K562 (cell line): Measurements from ENCODE around the gene ALOXE3. TPM values are rescaled to one million over a fixed set of nuclear protein-coding genes. Genes with fewer than 3 reads are reported as not detected.

ENCODE experiments used
- BRCA1 ChIP-seq, 2 experiments: fragments of 450-650 bp in 1 of 2; sonication (generic) in 1 of 2; formaldehyde crosslinking in 1 of 2; IDR thresholded peaks; 2 replicates each; pipeline versions ENCODE4 v1.5.0 to v1.6.1; 2017 to 2020; ENCODE audit warnings: mild to moderate bottlenecking in 1 of 2, missing genetic modification reagents in 1 of 2
- CAMTA2 ChIP-seq: fragments of 250-450 bp; sonication (Bioruptor Pico); conservative IDR thresholded peaks from 2 replicates; pipeline ENCODE4 v1.5.1; 2022
- DACH1 ChIP-seq: fragments of 450-650 bp; IDR thresholded peaks from 2 replicates; pipeline ENCODE4 v1.6.1; 2018; ENCODE audit not compliant: partially characterized antibody
- ESRRB ChIP-seq: fragments of 250-450 bp; sonication (Bioruptor Pico); IDR thresholded peaks from 2 replicates; pipeline ENCODE4 v1.5.0; 2020; ENCODE audit warnings: mild to moderate bottlenecking, moderate library complexity, borderline replicate concordance
- KAT2B ChIP-seq: IDR thresholded peaks from one replicate; pipeline ENCODE4 v1.6.1; 2012; ENCODE audit warnings: low read depth, mild to moderate bottlenecking, control low read depth, inconsistent platforms, low read length, moderate library complexity
- MTA1 ChIP-seq: fragments of 450-650 bp; IDR thresholded peaks from 2 replicates; pipeline ENCODE4 v1.6.1; 2017; ENCODE audit warnings: borderline replicate concordance
- POLR2G ChIP-seq: fragments of 200-400 bp; formaldehyde crosslinking; IDR thresholded peaks from 2 replicates; pipeline ENCODE4 v1.6.1; 2017; ENCODE audit warnings: low read depth, mild to moderate bottlenecking, antibody characterized with exemption, low read length, moderate library complexity
- PRPF4 ChIP-seq: fragments of 200-400 bp; formaldehyde crosslinking; IDR thresholded peaks from one replicate; pipeline ENCODE4 v1.6.1; 2017; ENCODE audit warnings: low read length, low read depth, mild to moderate bottlenecking; ENCODE audit not compliant: insufficient read depth, poor library complexity, severe bottlenecking
- RBBP5 ChIP-seq: fragments of 200-600 bp; sonication (generic); IDR thresholded peaks from 2 replicates; pipeline ENCODE4 v1.6.1; 2012; ENCODE audit warnings: borderline replicate concordance, mild to moderate bottlenecking, low read length, control low read depth, inconsistent platforms; ENCODE audit not compliant: insufficient read depth, poor library complexity, severe bottlenecking
- SMAD4 ChIP-seq: fragments of 250-450 bp; sonication (Bioruptor Pico); conservative IDR thresholded peaks from 2 replicates; pipeline ENCODE4 v1.8.0; 2021; ENCODE audit warnings: inconsistent platforms, mild to moderate bottlenecking, moderate library complexity
- ZFX ChIP-seq: sonication (generic); formaldehyde crosslinking; IDR thresholded peaks from 2 replicates; pipeline ENCODE4 v1.8.0; 2022; ENCODE audit warnings: mild to moderate bottlenecking, missing genetic modification reagents, moderate library complexity
- ZKSCAN8 ChIP-seq: fragments of 200-800 bp; sonication (Bioruptor generic); IDR thresholded peaks from 2 replicates; pipeline ENCODE4 v1.6.1; 2016; ENCODE audit warnings: missing genetic modification characterization, missing compliant biosample characterization
- ZNF184 ChIP-seq: sonication (generic); formaldehyde crosslinking; IDR thresholded peaks from 2 replicates; pipeline ENCODE4 v1.5.0; 2020; ENCODE audit warnings: missing genetic modification reagents
- ZNF3 ChIP-seq: fragments of 250-450 bp; sonication (Bioruptor Pico); IDR thresholded peaks from 2 replicates; pipeline ENCODE4 v1.5.0; 2021; ENCODE audit warnings: mild to moderate bottlenecking, moderate library complexity
- ZNF586 ChIP-seq: fragments of 450-650 bp; formaldehyde crosslinking; conservative IDR thresholded peaks from 2 replicates; pipeline ENCODE4 v1.4.0; 2020; ENCODE audit warnings: mild to moderate bottlenecking, moderate library complexity
- polyA plus RNA-seq, 8 experiments: library from polyadenylated mRNA; depleted of rRNA in 4 of 8; stranded (reverse) in 5 of 8; unstranded in 3 of 8; fragments of >200 nt; fragmentation: Nextera tagmentation in 2 of 8; fragmentation: Illumina TruSeq in 1 of 8; extraction: Ambion mirVana in 2 of 8; extraction: Trizol in 1 of 8; gene quantifications; 2 replicates each; pipeline versions ENCODE4 v1.2.1 to v1.2.3, GENCODE V29; 2011 to 2014; ENCODE audit warnings: inconsistent platforms in 1 of 8, missing spikeins in 1 of 8
- total RNA-seq, 7 experiments: library from RNA; depleted of rRNA in 6 of 7; stranded (reverse); fragments of >200 nt in 6 of 7; fragmentation: Illumina TruSeq in 2 of 7; extraction: Trizol in 2 of 7; gene quantifications; 2 replicates each; pipeline versions ENCODE4 v1.2.1 to v1.2.3, GENCODE V29; 2011 to 2021; ENCODE audit warnings: low replicate concordance in 1 of 7
- TF ChIP-seq, protein P1 (sequence below): sonication (generic); formaldehyde crosslinking; IDR thresholded peaks from 2 replicates; pipeline ENCODE4 v1.8.1; 2023; ENCODE audit warnings: mild to moderate bottlenecking, missing genetic modification reagents
- TF ChIP-seq, protein P2 (sequence below), 2 experiments: fragments of 450-650 bp; IDR thresholded peaks; 2 replicates each; pipeline ENCODE4 v1.6.1; 2016

Gene ALOXE3
- total and polyA plus RNA-seq, 9 of the 15 experiments (the other 6 are each of a cell fraction or from before 2014, with no cell fraction given): 0.04 TPM; not detected in 8

DNA sequence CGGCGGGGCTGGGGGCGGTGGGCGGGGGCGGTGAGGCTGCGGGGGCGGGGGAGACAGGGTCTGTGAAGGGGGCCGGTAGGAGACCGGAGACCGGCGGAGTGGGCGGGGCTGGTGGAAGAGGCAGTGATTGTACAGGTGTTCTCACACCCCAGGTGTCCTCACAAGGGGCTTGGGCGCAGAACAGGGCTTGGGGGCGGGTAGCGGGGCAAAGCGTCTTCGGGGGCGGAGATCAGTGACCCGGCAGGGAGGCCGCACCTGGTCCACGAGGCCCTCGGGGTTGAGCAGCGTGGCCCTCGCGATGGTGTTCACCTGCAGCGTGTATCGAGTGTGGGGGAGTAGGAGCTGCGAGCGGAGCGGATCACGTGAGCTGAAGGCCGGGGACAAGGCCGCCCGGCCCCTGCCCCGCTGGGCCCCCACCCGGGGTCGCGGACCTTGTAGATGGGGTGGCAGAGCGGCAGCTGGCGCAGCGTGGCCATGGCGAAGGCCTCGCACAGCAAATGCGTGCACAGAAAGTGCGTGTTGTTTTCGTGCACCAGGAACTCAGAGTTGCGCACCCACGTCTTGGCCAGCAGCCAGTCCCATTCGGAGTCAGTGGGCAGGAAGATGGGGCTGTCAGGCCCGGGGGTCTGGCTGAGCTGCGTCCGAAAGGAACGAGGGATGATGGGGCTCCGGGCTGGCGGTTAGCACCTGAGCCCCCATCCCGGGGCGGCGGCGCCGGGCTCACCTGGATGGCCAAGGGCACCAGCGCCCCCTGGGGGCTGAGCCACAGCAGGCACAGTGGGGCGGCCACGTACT is 8.5 kb downstream of the ALOXE3 start (continued):
- TF ChIP-seq POLR2G (0 out of 2 replicates have a peak, but pooled peaks have one; percentile 29), MTA1 (no peak), ZFX (CRISPR knock-in tag) (peak; percentile 49), PRPF4 (no peak), ZNF3 (CRISPR knock-in tag) (no peak), KAT2B (no peak), DACH1 (no peak), ZNF586 (CRISPR knock-in tag) (no peak), SMAD4 (peak; percentile 55; the same call in 1 of the 2 replicates), ZKSCAN8 (no peak), BRCA1 (IDR thresholded peaks at IDR 0.05) (no peak), BRCA1 (CRISPR knock-in tag; IDR thresholded peaks at IDR 0.05) (no peak), ZNF184 (CRISPR knock-in tag) (no peak), CAMTA2 (no peak), RBBP5 (peak; percentile 53), ESRRB (CRISPR knock-in tag) (no peak)
- TF ChIP-seq, protein P1, sequence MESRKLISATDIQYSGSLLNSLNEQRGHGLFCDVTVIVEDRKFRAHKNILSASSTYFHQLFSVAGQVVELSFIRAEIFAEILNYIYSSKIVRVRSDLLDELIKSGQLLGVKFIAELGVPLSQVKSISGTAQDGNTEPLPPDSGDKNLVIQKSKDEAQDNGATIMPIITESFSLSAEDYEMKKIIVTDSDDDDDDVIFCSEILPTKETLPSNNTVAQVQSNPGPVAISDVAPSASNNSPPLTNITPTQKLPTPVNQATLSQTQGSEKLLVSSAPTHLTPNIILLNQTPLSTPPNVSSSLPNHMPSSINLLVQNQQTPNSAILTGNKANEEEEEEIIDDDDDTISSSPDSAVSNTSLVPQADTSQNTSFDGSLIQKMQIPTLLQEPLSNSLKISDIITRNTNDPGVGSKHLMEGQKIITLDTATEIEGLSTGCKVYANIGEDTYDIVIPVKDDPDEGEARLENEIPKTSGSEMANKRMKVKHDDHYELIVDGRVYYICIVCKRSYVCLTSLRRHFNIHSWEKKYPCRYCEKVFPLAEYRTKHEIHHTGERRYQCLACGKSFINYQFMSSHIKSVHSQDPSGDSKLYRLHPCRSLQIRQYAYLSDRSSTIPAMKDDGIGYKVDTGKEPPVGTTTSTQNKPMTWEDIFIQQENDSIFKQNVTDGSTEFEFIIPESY (CRISPR knock-in tag): no peak
- TF ChIP-seq, protein P2, sequence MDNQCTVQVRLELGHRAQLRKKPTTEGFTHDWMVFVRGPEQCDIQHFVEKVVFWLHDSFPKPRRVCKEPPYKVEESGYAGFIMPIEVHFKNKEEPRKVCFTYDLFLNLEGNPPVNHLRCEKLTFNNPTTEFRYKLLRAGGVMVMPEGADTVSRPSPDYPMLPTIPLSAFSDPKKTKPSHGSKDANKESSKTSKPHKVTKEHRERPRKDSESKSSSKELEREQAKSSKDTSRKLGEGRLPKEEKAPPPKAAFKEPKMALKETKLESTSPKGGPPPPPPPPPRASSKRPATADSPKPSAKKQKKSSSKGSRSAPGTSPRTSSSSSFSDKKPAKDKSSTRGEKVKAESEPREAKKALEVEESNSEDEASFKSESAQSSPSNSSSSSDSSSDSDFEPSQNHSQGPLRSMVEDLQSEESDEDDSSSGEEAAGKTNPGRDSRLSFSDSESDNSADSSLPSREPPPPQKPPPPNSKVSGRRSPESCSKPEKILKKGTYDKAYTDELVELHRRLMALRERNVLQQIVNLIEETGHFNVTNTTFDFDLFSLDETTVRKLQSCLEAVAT (IDR thresholded peaks at IDR 0.05): no peak
